Activated CD4-positive, alpha-beta memory T cell treated with anti-CD3 and anti-CD28 coated beads, Interleukin-2, amount 10 ng/mL, durations not matched to agents 7 days and 5 days (primary cell): ENCODE results near the gene HSD17B13. TPM values are rescaled to one million over a fixed set of nuclear protein-coding genes. Genes with fewer than 3 reads are reported as not detected.

Source experiments
- CTCF ChIA-PET: fragments of 350-600 bp; sonication (Branson Sonifier 250); formaldehyde crosslinking; loops from one replicate; lab custom pipeline; 2021; ENCODE audit warnings: antibody characterized with exemption, inconsistent platforms; lab: Charles Lee
- POLR2A ChIA-PET: fragments of 350-600 bp; sonication (Branson Sonifier 250); formaldehyde crosslinking; loops from one replicate; lab custom pipeline; 2021; ENCODE audit warnings: antibody characterized with exemption; lab: Charles Lee
- DNase-seq: peaks from one replicate; pipeline ENCODE4 v3.0.0-alpha.2; 2020
- H3K27ac Mint-ChIP-seq: one replicate; pipeline ENCODE4 v1.8.0; 2021; ENCODE audit warnings: mild to moderate bottlenecking, mixed read lengths
- H3K27me3 Mint-ChIP-seq: one replicate; pipeline ENCODE4 v1.8.0; 2021; ENCODE audit warnings: mixed read lengths
- H3K36me3 Mint-ChIP-seq: one replicate; pipeline ENCODE4 v1.8.0; 2021; ENCODE audit warnings: low read depth, mixed read lengths
- H3K4me1 Mint-ChIP-seq: one replicate; pipeline ENCODE4 v1.8.0; 2021; ENCODE audit warnings: mixed read lengths
- H3K4me3 Mint-ChIP-seq: one replicate; pipeline ENCODE4 v1.8.0; 2021; ENCODE audit warnings: mild to moderate bottlenecking, mixed read lengths
- H3K9me3 Mint-ChIP-seq: one replicate; pipeline ENCODE4 v1.8.0; 2021; ENCODE audit warnings: mixed read lengths
- total RNA-seq, 2 experiments: library from RNA; stranded (reverse); gene quantifications; one replicate each; pipeline ENCODE4 v1.2.3, GENCODE V29; 2021

The HSD17B13 gene, protein sequence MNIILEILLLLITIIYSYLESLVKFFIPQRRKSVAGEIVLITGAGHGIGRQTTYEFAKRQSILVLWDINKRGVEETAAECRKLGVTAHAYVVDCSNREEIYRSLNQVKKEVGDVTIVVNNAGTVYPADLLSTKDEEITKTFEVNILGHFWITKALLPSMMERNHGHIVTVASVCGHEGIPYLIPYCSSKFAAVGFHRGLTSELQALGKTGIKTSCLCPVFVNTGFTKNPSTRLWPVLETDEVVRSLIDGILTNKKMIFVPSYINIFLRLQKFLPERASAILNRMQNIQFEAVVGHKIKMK
- total RNA-seq, result under 1 TPM; 0.10 to 0.30 TPM

DNA sequence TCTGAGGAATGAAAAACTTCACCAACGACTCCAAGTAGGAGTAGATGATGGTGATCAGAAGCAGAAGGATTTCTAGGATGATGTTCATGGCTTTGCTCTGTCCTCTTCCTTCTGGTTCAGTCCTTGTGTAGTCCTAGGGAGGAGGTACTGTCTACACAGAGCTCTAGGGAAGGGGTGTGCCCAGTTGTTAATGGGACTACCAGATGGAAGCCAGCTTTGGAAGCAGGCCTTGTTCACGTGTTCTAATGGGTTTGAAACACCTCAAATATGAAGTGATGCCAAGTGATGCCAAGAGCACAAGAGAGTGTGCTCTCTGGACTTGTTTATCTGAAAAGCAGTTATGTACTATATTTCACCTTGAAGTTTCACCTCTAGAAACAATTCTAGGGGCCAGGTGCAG lies at the start of gene HSD17B13:
Gene HSD17B13 (minus strand): TSS at position 129 of the 400 bp plus-strand sequence. CDS start 41 bp downstream, at position 88.
- H3K4me3 Mint-ChIP-seq, result no peak within 1 kb of the TSS
- no peak for DNase-seq
- H3K36me3 Mint-ChIP-seq, result no peaks in the 10 kb centered on the region
- POLR2A ChIA-PET, result no interaction called here
- no peaks in the 10 kb centered on the region for H3K27me3 Mint-ChIP-seq
- H3K9me3 Mint-ChIP-seq, result no peaks in the 10 kb centered on the region
- H3K27ac Mint-ChIP-seq, result no peak within 1 kb of the TSS
- H3K4me1 Mint-ChIP-seq, result no peaks in the 10 kb centered on the region
- CTCF ChIA-PET, result no interaction called here

DNA sequence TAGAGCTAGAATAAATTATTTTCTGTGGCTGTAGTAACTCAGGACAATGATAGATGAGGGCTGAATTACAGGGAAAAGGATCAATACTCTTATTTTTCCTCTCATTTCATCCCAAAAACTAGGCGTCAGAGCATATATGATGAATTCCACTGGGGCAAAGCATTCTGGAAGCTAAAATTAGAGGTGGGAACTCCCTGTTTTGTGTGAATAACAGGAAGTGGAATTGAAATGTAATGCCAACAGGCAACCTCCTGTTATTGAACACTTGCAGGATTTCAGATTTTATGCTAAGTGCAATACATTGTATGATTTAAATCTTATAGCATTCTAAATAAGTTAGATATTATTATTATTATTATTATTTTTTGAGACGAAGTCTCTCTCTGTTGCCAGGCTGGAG lies 47.4 kb upstream of the HSD17B13 start:
- DNase-seq, result no peak
- peaks cover 39% of the 10 kb centered on the region for H3K36me3 Mint-ChIP-seq
- H3K4me1 Mint-ChIP-seq, result no peaks in the 10 kb centered on the region
- H3K9me3 Mint-ChIP-seq, result no peaks in the 10 kb centered on the region
- H3K27me3 Mint-ChIP-seq, result no peaks in the 10 kb centered on the region
- POLR2A ChIA-PET, result no interaction called here
- no peak overlapping the region for H3K27ac Mint-ChIP-seq
- CTCF ChIA-PET, result interaction anchor here (1.2 to 1.4 kb wide), 2 partner anchors 8 to 95 kb away, joined by 4 to 5 read pairs; no protein-coding TSS in a partner anchor
- H3K4me3 Mint-ChIP-seq, result no peak overlapping the region

DNA sequence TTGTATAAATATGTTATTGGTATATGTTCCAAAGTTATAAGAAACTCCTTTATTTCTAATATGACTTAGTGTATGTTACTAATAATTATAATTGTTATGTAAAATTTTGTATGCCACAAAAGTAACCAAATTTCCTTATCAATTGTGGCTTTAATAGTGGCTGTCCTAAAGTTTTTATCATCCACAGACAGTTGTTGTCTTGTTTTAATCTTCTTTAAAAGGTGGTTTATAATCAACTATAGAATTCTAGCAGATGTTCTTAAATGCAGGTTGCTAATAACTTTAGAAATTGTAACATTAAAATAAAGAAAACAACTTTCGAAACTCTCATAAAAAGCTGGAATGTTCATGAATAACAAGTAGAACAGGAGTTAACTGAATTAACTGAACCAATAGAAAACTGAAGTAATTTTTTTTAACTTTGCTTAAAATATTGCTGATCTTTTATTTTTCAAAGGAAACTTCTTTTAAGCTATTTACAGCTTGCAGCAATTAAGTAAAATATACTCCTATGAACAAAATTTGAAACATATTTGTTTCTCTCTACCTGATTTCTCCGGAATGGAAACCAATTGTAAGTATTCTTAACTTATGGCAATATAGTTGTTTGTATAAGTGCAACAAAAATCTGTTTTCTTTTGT lies 44.0 kb upstream of the HSD17B13 start:
- Mint-ChIP-seq H3K4me3 (no peak overlapping the region), H3K36me3 (peaks cover 44% of the 10 kb centered on the region), H3K27me3 (no peaks in the 10 kb centered on the region), H3K27ac (no peak overlapping the region), H3K9me3 (no peaks in the 10 kb centered on the region), H3K4me1 (no peaks in the 10 kb centered on the region)
- CTCF ChIA-PET, result interaction anchor here (2.5 kb wide), 1 partner anchor 10 kb away, joined by 9 read pairs; no protein-coding TSS in a partner anchor
- POLR2A ChIA-PET, result no interaction called here
- DNase-seq, result no peak

DNA sequence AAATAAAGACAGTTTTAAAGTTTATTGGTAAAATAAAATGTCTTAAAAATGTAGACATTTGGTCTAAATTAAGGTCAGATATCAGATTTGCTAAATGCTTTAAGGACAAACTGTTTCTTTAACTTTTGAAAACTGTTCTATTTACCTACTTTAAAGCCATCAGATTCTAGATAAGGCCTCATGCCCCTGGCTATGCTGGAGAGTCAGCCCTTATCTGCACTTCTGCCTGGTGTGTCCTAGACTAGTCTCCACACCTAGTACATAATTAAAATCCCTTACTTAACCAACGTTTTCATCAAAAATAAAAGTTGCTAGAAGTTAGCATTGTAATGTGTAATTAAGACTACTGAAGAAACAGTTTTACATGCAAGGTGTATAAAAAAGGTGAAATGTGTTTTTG lies 42.7 kb upstream of the HSD17B13 start:
- H3K9me3 Mint-ChIP-seq, result no peaks in the 10 kb centered on the region
- H3K27me3 Mint-ChIP-seq, result no peaks in the 10 kb centered on the region
- no peaks in the 10 kb centered on the region for H3K4me1 Mint-ChIP-seq
- ChIA-PET CTCF (no interaction called here), POLR2A (no interaction called here)
- H3K4me3 Mint-ChIP-seq, result no peak overlapping the region
- no peak for DNase-seq
- peaks cover 38% of the 10 kb centered on the region for H3K36me3 Mint-ChIP-seq
- H3K27ac Mint-ChIP-seq, result no peak overlapping the region

DNA sequence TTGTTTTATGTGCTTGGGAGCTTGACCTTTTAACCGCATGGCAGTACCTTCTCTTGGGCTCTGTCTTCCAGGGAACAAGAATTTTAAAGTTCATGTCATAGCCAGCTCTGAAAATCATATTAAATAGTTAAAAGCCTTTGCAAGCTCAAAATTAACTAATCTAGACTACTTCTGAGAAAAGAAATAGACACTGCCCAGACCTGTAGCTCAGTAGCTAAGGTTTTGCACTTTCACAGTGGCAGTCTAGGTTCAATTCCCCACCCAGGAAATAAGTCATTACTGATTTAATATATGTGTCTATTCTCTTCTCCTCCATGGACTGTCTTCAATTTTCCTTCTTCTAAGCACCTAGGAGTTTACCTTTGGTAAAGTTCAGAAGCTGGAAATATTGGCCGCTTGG lies 40.9 kb upstream of the HSD17B13 start:
- no peak overlapping the region for H3K27ac Mint-ChIP-seq
- no peaks in the 10 kb centered on the region for H3K27me3 Mint-ChIP-seq
- no peak overlapping the region for H3K4me3 Mint-ChIP-seq
- ChIA-PET CTCF (interaction anchor here (2.1 kb wide), 1 partner anchor 12 kb away, joined by 12 read pairs; no protein-coding TSS in a partner anchor), POLR2A (no interaction called here)
- H3K9me3 Mint-ChIP-seq, result no peaks in the 10 kb centered on the region
- DNase-seq, result no peak
- no peaks in the 10 kb centered on the region for H3K4me1 Mint-ChIP-seq
- H3K36me3 Mint-ChIP-seq, result peaks cover 37% of the 10 kb centered on the region

DNA sequence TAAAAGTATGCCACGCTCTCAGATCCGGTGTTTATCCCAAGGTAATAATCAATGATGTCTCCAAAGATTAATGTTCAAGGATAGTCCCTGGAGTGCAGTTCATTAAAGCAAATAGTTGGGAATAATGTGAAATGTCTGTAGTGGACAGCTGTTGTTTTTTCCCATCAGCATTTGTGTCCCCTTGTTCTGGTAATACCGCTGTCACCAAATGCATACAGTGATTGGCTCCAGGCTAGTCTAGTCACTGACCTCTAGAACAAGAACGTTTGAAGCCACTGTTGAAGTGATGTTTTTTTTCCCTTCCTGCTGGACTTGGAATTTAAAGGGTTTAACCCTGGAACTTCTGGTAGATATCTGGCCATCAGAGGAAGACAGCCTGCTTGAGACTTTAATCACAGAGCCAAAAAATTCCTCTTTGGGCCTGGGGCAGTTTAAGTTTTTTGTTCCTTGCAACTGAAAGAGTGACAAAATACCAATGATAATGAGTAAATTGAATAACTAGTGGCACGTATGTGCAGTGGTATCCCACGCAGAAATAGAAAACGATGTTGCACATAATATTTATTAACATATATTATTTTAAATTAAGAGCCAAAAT lies 37.8 kb upstream of the HSD17B13 start:
- ChIA-PET CTCF (no interaction called here), POLR2A (no interaction called here)
- Mint-ChIP-seq H3K36me3 (peaks cover 22% of the 10 kb centered on the region), H3K4me1 (no peaks in the 10 kb centered on the region), H3K4me3 (no peak overlapping the region), H3K9me3 (no peaks in the 10 kb centered on the region), H3K27ac (no peak overlapping the region), H3K27me3 (no peaks in the 10 kb centered on the region)
- DNase-seq, result no peak

DNA sequence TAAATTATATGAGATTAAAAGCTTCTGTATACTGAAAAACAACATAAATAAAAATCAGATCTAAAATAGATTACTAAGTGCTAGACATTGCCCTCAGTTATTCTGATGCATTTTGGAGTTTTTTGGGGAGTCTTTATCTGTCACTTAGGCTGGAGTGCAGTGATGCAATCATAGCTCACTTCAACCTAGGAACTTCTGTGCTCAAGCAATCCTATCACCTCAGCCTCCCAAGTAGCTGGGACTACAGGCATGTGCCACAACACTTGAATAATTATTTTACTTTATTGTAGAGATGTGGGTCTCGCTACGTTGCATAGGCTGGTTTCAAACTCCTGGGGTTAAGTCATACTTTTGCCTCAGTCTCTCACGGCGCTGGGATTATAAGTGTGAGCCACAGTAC lies 36.6 kb upstream of the HSD17B13 start:
- Mint-ChIP-seq H3K36me3 (peaks cover 21% of the 10 kb centered on the region), H3K4me3 (no peak overlapping the region), H3K27ac (no peak overlapping the region), H3K27me3 (no peaks in the 10 kb centered on the region), H3K9me3 (no peaks in the 10 kb centered on the region), H3K4me1 (no peaks in the 10 kb centered on the region)
- DNase-seq, result no peak
- ChIA-PET POLR2A (interaction anchor here (0.6 kb wide), 1 partner anchor 139 kb away, joined by 3 read pairs; no protein-coding TSS in a partner anchor), CTCF (interaction anchor here (2.0 kb wide), 1 partner anchor 17 kb away, joined by 8 read pairs; no protein-coding TSS in a partner anchor)

DNA sequence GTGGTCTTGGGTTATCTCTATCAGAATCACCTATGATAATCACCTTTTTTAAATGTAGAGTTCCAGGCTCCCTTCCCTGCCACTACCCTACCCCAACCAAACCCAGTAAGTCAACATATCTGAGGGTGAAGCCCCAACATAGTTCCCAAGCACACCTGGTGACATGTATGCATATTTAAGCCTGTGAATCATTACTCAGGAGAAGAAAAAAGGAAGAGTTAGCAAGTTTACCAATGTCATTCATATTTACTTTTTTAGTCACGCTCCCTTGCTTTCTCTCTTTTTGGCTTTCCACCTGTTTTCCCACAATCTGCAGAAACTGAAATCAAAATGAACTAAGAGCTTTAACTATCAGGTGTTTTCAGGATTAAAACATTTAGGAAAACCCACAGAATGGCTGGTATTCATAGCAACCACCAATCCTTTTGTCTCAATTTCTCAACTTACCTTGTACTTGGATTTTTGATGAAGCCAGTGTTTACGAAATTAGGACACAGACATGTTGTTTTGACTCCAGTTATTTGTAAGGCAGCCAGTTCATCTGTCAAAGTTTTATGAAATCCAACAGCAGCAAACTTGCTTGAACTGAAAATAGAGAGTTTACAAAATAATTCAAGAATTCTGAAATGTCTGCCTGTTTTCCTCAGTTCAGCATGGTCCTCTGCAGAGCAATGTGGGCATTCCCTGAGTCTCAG lies 34.3 kb upstream of the HSD17B13 start:
- ChIA-PET POLR2A (no interaction called here), CTCF (no interaction called here)
- no peak for DNase-seq
- Mint-ChIP-seq H3K27me3 (no peaks in the 10 kb centered on the region), H3K4me1 (peaks cover 6% of the 10 kb centered on the region), H3K4me3 (no peak overlapping the region), H3K9me3 (no peaks in the 10 kb centered on the region), H3K36me3 (peaks cover 16% of the 10 kb centered on the region), H3K27ac (no peak overlapping the region)

DNA sequence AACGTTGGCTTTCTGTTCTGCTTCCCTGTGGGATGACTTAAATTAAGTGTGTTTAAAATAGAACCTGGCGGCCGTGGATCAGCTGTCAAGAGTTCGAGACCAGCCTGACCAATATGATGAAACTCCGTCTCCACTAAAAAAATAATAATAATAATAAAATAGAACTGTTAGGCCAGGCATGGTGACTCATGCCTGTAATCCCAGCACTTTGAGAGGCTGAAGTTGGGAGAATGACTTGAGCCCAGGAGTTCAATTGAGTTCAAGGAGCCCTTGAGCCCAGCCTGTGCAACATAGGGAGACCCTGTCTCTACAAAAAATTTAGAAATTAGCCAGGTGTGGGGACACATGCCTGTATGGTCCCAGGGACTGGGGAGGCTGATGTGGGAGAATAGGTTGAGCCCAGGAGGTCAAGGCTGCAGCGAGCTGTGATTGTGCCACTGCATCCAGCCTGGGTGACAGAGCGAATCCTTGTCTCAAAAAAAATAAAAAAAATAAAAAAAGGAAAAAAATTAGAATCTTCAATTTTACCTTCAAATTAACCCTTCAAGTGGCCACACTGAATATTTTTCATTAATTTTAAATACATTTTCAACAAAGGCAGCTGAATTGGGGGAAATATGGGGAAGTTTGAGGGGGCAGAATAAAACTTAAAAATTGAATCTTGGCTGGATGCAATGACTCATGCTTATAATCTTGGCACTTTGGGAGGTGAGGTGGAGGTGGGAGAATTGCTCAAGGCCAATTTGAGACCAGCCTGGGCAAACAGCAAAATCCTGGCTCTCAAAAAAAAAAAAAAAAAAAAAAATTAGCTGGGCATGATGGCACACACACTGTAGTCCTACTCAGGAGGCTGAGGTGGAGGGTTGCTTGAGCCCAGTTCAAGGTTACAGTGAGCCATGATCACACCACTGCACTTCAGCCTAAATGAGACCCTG lies 31.8 kb upstream of the HSD17B13 start:
- no peak for DNase-seq
- Mint-ChIP-seq H3K27me3 (no peaks in the 10 kb centered on the region), H3K4me1 (peaks cover 6% of the 10 kb centered on the region), H3K27ac (no peak overlapping the region), H3K9me3 (no peaks in the 10 kb centered on the region), H3K36me3 (peaks cover 14% of the 10 kb centered on the region), H3K4me3 (no peak overlapping the region)
- ChIA-PET POLR2A (no interaction called here), CTCF (interaction anchor here (0.6 to 1.4 kb wide), 4 partner anchors 37 to 176 kb away, joined by 4 to 5 read pairs (median 4); partner anchors contain the start of gene HSD17B11)

DNA sequence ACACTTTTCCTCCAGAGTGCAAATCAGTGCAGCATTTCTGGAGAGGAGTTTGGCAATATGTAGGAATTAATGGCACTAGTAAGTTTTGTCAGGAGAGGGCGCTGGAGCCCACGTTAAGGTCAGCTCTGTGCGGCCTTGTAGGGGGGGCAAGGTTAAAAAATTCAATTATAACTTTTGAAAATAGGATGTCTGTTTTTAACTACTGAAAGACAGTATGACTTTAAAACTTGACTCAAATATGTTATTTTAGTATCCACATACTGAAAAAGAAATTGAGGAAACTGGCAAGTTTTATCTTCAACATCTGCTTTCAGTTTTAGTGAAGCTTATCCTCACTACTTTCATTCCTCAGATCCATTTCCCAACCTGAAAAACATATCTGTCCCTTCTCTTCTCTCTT lies 30.9 kb upstream of the HSD17B13 start:
- H3K27me3 Mint-ChIP-seq, result no peaks in the 10 kb centered on the region
- H3K9me3 Mint-ChIP-seq, result no peaks in the 10 kb centered on the region
- H3K36me3 Mint-ChIP-seq, result peaks cover 12% of the 10 kb centered on the region
- no peak overlapping the region for H3K4me3 Mint-ChIP-seq
- CTCF ChIA-PET, result interaction anchor here (0.8 to 1.4 kb wide), 4 partner anchors 38 to 114 kb away, joined by 3 to 5 read pairs (median 4); partner anchors contain the start of gene HSD17B11
- H3K4me1 Mint-ChIP-seq, result peaks cover 6% of the 10 kb centered on the region
- peak; percentile 19 for DNase-seq
- H3K27ac Mint-ChIP-seq, result no peak overlapping the region
- POLR2A ChIA-PET, result no interaction called here

DNA sequence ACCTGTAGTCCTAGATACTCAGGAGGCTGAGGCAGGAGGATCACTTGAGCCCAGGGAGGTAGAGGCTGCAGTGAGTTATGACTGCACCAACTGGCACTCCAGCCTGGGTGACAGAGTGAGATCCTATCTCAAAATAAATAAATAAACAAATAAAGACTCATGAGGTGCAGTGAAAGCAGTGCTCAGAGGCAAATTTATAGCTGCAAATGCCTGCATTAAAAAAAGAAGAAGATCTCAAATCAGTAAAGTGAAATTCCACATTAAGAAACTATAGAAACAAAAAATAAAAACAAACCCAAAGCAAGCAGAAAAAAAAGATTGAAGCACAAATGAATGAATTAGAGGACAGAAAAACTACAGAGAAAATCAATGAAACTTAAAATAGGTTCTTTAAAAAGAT lies 22.5 kb upstream of the HSD17B13 start:
- H3K4me1 Mint-ChIP-seq, result no peaks in the 10 kb centered on the region
- peaks cover 18% of the 10 kb centered on the region for H3K9me3 Mint-ChIP-seq
- H3K36me3 Mint-ChIP-seq, result peaks cover 40% of the 10 kb centered on the region
- H3K27ac Mint-ChIP-seq, result no peak overlapping the region
- ChIA-PET POLR2A (no interaction called here), CTCF (no interaction called here)
- no peak overlapping the region for H3K4me3 Mint-ChIP-seq
- DNase-seq, result no peak
- no peaks in the 10 kb centered on the region for H3K27me3 Mint-ChIP-seq

DNA sequence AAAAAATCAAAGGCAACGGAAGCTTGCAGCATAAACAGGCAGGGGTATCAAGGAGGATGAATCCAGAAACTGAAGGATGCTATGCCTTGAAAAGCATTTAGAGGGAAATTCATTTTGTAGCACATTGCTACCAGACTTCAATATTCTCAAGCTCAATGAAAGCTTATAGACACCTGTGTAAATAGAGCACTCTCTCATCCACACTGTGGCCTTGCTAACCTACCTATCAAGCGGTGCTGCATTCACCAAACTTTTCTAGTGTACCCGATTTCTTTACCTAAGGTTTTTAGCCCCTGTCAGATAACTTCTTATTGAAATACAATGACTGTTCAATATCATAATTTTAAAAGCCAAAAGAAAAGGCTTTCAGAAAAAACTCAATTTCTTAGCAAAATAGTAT lies 20.2 kb upstream of the HSD17B13 start:
- CTCF ChIA-PET, result no interaction called here
- DNase-seq, result no peak
- H3K9me3 Mint-ChIP-seq, result peaks cover 18% of the 10 kb centered on the region
- POLR2A ChIA-PET, result no interaction called here
- no peaks in the 10 kb centered on the region for H3K4me1 Mint-ChIP-seq
- H3K36me3 Mint-ChIP-seq, result peaks cover 54% of the 10 kb centered on the region
- H3K27ac Mint-ChIP-seq, result no peak overlapping the region
- no peak overlapping the region for H3K4me3 Mint-ChIP-seq
- H3K27me3 Mint-ChIP-seq, result no peaks in the 10 kb centered on the region
